GM18526 (cell line): ENCODE measurements around the gene PLEKHG5.

Experiments used
- POLR2A ChIP-seq: IDR thresholded peaks from 3 replicates; pipeline ENCODE4 v1.6.1; 2011; ENCODE audit not compliant: insufficient read length; ENCODE audit errors: extremely low read depth

Gene PLEKHG5

DNA sequence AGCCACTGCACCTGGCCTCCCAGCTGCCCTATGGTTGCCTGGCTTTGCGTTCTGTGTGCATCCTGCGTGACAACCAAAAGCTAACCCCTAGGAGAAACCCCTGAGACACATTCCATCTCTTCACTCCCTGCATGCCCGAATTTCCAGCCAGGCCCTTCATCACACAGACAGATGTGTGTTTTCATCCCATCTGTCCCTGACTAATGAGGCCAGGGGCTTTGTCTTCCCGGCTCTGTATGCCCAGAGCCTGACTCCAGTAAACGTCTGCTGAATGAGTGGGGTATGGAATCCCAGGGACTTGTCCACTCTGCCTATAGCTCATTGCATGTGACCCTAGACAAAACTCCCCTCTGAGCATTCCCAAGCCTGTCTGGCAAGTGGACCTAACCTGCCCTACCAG, 57.3 kb downstream of the PLEKHG5 start:
- TF ChIP-seq POLR2A, result no peak

GRCh38 chr1:6427441-6428390, 63.8 kb downstream of the PLEKHG5 start:
- TF ChIP-seq POLR2A, result no peak

- TF ChIP-seq POLR2A, result no peak
These were observed 64.5 kb downstream of the PLEKHG5 start for GRCh38 chr1:6426972-6427350.

- no peak for TF ChIP-seq POLR2A
These were observed 65.0 kb downstream of the PLEKHG5 start for GRCh38 chr1:6426277-6426971.

GRCh38 chr1:6425658-6426057, 65.8 kb downstream of the PLEKHG5 start:
- no peak for TF ChIP-seq POLR2A

DNA sequence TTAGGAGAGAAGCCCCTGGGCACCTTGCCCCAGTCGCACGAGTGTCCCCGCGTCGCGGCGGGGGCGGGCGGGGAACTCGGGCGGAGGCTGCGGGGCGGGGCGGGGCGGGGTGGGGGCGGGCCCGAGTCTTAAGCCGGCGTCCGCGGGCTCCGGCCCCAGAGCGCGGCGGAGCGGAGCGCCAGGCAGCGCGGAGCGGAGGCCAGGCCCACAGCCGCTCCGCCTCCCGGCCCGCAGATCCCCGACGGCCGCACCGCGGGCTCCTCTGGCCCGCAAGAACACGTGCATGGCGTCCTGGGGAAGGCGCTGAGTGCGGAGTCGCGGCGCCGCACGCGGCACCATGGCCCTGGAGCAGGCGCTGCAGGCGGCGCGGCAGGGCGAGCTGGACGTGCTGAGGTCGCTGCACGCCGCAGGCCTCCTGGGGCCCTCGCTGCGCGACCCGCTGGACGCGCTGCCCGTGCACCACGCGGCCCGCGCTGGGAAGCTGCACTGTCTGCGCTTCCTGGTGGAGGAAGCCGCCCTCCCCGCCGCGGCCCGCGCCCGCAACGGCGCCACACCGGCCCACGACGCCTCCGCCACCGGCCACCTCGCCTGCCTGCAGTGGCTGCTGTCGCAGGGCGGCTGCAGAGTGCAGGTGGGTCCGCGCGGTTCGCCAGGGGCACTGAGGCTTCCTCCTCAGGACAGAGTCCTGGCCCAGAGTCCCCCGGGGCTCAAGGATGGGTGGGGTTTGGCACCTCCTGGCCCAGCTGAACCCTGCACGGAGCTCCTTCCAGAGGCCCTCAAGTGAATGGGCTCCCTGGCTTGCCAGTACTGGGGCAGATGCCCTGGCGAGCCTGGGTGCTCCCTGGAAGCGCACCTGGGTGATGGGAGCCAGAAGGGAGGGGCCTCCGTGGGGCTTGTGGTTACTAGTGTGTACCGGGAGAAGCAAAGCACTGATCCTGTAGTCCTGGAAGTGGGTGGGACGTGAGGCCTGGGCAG, 66.6 kb downstream of the PLEKHG5 start, which contains the start of gene ESPN:
Gene ESPN, plus strand, starts transcription at position 158 of the 975 bp plus-strand sequence. Its CDS starts 180 bp downstream, at position 338.
- no peak for TF ChIP-seq POLR2A

GRCh38 chr1:6424000-6424565, 67.4 kb downstream of the PLEKHG5 start:
- no peak for TF ChIP-seq POLR2A

DNA sequence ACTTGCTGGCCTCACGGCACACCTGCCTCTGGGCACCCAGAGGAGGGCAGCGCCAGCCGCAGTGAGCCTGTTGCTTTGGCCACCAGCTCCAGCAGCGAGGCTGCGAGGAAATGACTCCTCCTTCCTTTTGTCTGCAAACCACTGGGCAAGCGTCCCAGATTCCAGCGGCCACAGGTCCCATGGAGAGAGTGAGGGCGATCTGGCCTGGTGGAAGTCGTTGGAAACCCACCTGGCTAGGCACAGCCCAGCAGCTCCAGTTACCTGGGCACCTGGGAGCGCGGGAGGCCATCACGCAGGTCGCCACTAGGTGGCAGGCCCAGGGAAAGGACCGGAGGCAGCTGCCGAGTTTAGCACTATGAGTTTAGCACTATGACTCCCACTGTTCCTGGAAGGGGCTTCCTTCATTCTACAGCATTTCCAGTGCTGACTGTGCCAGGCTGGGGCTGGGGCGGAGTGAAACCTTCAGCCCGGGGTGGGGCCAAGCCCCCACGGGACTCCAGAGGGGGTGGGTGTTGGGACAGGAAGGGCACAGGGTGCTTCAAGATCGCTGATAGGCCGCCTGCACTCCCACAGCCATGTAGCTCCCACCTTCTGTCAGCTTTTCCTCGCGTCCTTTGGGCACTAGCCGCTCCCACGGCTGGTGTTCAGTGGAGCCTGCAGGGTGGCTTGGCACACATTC, 68.0 kb downstream of the PLEKHG5 start:
- no peak for TF ChIP-seq POLR2A

DNA sequence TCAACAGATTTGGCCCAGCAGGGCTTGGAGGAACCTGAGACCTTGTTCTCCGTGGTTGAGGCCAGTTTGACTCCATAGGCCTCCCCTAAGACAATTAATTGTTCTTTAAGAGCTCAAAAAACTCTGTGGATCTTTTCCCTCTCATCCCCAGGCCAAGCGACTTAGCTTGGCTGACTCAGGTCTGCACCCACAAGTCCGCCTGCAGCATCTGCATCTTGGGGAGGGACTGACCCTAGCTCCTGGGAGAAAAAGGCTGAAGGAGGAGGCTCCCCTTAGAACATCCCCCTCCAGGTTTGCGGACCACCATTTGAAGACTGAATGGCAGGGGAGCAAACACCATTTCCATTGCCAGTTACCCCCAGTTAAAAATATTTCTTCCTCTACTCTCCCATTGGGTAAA, 70.2 kb downstream of the PLEKHG5 start:
- TF ChIP-seq POLR2A, result no peak

GRCh38 chr1:6420454-6421042, 70.9 kb downstream of the PLEKHG5 start:
- TF ChIP-seq POLR2A, result no peak

GRCh38 chr1:6419804-6420453, 71.5 kb downstream of the PLEKHG5 start, which contains the start of gene HES2:
TSS of gene HES2 (minus strand) at chr1:6419919. CDS start at chr1:6419820, 99 bp downstream.
- no peak for TF ChIP-seq POLR2A

DNA sequence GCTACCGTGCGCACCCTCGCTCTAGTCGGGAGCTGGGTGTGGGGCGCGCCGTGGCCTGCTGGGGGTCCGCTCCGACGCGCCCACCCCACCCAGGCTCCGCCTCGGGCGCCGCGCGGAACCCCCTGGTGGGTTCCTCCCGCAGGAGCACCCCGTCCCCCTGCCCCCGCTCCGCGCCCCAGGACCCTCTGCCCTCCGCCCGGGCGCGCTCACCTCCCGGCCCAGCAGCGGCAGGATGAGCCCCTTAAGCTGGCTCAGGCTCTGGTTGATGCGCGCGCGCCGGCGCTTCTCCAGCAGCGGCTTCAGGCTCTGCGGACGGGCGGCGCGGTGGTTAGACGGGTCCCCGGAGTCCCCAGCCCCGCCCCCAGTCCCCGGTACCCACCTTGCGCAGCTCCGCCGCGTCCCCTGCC, 72.1 kb downstream of the PLEKHG5 start:
- TF ChIP-seq POLR2A, result no peak

DNA sequence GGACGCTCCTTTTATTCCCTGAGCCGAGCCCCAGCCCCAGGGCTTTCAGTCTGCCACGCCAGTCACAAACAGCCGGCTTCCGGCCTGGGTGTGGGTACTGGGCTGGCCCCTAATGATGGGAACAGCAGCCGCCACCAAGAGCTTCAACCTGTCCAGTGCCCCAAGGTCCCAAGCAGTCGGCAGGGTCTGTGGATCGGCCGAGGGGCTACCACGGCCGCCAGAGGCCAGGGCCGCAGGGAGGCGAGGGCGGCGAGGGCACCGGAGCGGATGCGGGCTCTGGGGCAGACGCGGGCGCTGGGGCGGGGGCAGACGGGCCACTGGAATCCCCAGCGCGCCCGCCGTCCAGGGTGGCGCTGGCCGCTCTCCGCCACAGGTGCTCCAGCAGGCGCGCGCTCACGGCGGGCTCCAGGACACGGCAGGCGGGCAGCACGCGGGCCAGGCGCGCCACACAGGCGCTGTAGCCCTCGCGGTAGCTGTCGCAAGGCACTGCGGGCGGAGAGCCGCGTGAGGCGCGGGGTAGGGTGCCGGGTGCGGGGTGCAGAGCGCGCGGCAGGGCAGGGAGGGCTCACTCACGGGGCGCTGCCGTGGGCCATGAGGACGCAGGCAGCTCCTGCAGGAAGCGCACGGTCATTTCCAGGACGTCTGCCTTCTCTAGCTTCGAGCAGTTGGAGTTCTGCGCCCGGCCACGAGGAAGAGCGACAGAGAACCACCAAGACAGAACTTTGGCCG, 72.6 kb downstream of the PLEKHG5 start:
- no peak for TF ChIP-seq POLR2A
